Vagina (tissue), 2 donors: ENCODE data around the gene SPOP.

Experiments used
- POLR2A ChIP-seq, 2 donors: fragments of 450-650 bp; IDR thresholded peaks; one replicate each; pipeline ENCODE4 v1.6.1; 2017; ENCODE audit warnings: antibody characterized with exemption in 2 of 2, mild to moderate bottlenecking in 2 of 2, moderate library complexity in 2 of 2
- TF ChIP-seq, protein P1 (sequence below), 3 experiments: fragments of 450-650 bp in 2 of 3; fragments of 200-600 bp in 1 of 3; sonication (generic) in 1 of 3; IDR thresholded peaks; one replicate each; pipeline ENCODE4 v1.5.1; 2017 to 2019; ENCODE audit warnings: antibody characterized with exemption in 3 of 3, mild to moderate bottlenecking in 2 of 3, moderate library complexity in 2 of 3

DNA sequence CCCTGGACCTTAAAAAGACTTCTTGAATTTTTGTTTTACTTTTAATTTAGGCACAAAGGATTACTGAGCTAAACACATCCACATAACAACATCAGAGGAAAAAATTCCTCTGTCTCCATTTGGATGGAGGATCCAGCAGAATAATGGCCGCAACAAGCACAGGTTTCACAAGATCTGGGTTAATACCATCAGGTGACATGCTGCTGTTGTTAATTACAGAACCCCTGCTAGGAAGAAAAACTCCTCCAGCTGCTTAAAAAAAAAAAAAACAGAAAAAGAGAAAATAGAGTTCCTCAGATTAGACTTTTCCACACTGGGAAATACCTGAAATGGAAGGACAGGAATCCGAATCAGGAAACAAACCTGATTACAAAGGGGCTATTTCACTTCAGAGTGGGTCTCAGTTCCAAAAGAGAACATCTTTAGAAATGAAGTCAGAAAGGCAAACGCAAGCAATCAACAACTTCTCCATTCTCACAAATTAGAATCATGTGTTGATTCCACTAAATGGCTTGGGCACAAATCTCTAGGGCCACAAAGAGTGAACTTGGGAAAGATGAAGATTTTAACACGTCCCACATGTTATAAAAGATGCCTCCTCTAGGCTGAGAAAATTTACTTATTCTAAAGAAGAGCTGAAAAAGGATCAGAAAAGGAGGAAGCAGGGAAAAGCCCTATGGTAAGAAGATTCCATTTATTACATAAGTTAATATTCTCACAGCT is 44.0 kb downstream of the SPOP start:
- TF ChIP-seq POLR2A (IDR thresholded peaks at IDR 0.05) = no peak
- TF ChIP-seq, protein P1, sequence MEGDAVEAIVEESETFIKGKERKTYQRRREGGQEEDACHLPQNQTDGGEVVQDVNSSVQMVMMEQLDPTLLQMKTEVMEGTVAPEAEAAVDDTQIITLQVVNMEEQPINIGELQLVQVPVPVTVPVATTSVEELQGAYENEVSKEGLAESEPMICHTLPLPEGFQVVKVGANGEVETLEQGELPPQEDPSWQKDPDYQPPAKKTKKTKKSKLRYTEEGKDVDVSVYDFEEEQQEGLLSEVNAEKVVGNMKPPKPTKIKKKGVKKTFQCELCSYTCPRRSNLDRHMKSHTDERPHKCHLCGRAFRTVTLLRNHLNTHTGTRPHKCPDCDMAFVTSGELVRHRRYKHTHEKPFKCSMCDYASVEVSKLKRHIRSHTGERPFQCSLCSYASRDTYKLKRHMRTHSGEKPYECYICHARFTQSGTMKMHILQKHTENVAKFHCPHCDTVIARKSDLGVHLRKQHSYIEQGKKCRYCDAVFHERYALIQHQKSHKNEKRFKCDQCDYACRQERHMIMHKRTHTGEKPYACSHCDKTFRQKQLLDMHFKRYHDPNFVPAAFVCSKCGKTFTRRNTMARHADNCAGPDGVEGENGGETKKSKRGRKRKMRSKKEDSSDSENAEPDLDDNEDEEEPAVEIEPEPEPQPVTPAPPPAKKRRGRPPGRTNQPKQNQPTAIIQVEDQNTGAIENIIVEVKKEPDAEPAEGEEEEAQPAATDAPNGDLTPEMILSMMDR (IDR thresholded peaks at IDR 0.05) = no peak
